ENCODE data around the gene UBL4B. TPM values are rescaled to one million over a fixed set of nuclear protein-coding genes. Genes with fewer than 3 reads are reported as not detected.

Gene UBL4B, protein sequence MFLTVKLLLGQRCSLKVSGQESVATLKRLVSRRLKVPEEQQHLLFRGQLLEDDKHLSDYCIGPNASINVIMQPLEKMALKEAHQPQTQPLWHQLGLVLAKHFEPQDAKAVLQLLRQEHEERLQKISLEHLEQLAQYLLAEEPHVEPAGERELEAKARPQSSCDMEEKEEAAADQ
- total RNA-seq: not detected in 2 replicates

DNA sequence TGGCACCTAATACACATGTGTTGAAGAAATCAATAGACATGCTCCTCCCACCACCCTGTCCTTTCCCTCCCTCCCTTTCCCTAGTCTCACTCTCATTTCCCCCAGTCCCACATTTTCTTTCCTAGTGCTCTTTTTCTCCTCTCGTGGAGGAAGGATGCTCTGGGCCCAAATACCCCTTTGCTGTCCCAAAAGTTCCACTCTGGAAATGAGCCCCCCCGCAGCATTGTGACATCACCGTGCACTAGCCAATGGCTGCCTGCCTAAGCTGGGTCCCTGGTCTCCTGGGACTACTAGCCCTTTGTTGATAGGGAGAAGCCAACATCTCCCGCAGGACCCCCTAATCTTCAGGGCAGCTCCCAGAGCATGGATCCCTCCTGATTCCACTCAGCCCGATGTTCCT is at the start of gene UBL4B:
UBL4B (plus strand) TSS at position 301 of the 400 bp plus-strand sequence; CDS start at position 393, 92 bp downstream.

GRCh38 chr1:110070671-110071242 is 41.5 kb upstream of the UBL4B start, which contains the start of gene ALX3:
Gene ALX3, minus strand, starts transcription at chr1:110070672. Its CDS starts 60 bp downstream, at chr1:110070612.

DNA sequence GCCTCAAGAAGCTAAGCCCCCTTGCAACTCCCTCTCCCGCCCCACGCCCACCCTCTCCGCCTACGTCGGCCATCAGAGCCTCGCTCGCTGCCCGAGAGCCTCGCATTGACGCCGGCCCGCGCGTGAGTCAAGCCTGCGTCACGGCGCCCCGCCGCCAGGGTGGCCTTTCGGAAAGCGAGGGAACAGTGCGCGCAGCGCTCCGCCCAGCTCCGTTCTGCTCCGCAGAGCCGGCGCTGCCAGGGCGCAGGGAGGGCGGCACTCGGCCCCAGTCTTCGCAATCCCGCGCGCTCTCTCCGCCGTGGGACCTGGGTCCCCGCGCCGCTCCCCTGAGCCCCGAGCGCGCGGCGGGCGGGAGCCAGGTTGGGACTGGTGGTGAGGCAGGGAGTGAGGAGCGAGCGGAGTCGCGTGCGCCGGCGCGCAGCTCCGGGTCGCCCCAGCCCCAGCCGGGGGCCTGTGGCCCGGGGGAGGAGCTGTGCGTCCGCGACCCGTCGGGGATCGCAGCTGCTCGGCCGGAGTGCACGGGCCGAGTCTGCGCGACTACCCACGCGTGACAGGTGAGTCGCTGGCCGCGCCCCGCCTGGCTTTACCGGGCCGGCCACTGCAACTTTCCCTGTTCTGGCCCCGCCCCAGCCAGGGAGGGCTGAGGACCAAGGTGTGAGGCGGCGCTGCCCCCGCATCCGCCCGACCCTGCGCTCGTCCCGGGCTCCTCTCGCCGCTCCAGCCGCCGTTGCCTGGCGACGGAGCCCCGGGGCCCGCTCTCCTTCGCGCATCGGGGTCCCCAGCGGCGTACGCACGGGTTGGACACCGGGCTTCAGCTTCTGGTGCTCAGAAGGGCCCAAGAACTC is 38.3 kb downstream of the UBL4B start, which contains the start of gene SLC6A17:
SLC6A17 (plus strand) TSS at position 165 of the 845 bp plus-strand sequence. CDS start 16,436 bp downstream, outside the sequence.

Other genes with a start within 250 kb of the UBL4B start
- 20.5 and 22.4 TPM in 2 replicates for gene CSF1, start 201.6 kb upstream of the UBL4B start, total RNA-seq
- 25.4 and 26.8 TPM in 2 replicates for gene AHCYL1, start 127.7 kb upstream of the UBL4B start, total RNA-seq
- 17.4 and 19.5 TPM in 2 replicates for gene STRIP1, start 77.8 kb upstream of the UBL4B start, total RNA-seq
- not detected in 2 replicates for gene ALX3, start 41.8 kb upstream of the UBL4B start, total RNA-seq
- gene SLC6A17, start 38.1 kb downstream of the UBL4B start, total RNA-seq: 0.15 TPM in 1 of 2 replicates, not detected in the other
- 0.15 and 0.34 TPM in 2 replicates for gene KCNC4, start 97.9 kb downstream of the UBL4B start, total RNA-seq
- 21.4 and 22.4 TPM in 2 replicates for gene RBM15, start 226.9 kb downstream of the UBL4B start, total RNA-seq

Measured in bronchus fibroblast of lung (primary cell).